ENCODE data around the gene MYO1A.

- TF ChIP-seq POLR2AphosphoS5 (IDR thresholded peaks at IDR 0.05; ENCODE audit: low read depth, low read length) (no peak), POLR2A (IDR thresholded peaks at IDR 0.05; ENCODE audit: low read depth, low read length) (no peak), TAF1 (IDR thresholded peaks at IDR 0.05; ENCODE audit: low read depth, low read length) (no peak)
Measured at GRCh38 chr12:57042695-57043094, 7.2 kb downstream of the MYO1A start.

All from GM12891 (cell line).